SK-N-SH (cell line): ENCODE results near the gene NTHL1. TPM values are rescaled to one million over a fixed set of nuclear protein-coding genes. Genes with fewer than 3 reads are reported as not detected.

Experiments
- CTCF ChIA-PET: fragments of 300-600, 350-600 bp; formaldehyde crosslinking; extraction: SDS; loops from one replicate; lab custom pipeline; 2021; lab: Yijun Ruan, JAX
- POLR2A ChIA-PET: fragments of 350-600 bp; sonication (Branson Sonifier 250); formaldehyde crosslinking; extraction: SDS; loops from one replicate; lab custom pipeline; 2020; ENCODE audit warnings: antibody characterized with exemption, inconsistent platforms; lab: Yijun Ruan, JAX
- DNase-seq: peaks from one replicate; pipeline ENCODE4 v3.0.0; 2012
- H2AFZ ChIP-seq: fragments of 200-600 bp; sonication (generic); 2 replicates; pipeline ENCODE4 v1.8.1; 2016; ENCODE audit warnings: antibody characterized with exemption, mild to moderate bottlenecking, low read depth
- H3F3A ChIP-seq: fragments of 200-600 bp; sonication (generic); replicated peaks from 2 replicates; pipeline ENCODE3; 2016; ENCODE audit warnings: antibody characterized with exemption, mild to moderate bottlenecking; ENCODE audit not compliant: insufficient read depth
- H3K27ac ChIP-seq, 2 experiments: fragments of 200-500 bp in 1 of 2; fragments of 200-600 bp in 1 of 2; sonication (Bioruptor generic) in 1 of 2; sonication (generic), shearing (Covaris generic) in 1 of 2; 2 replicates each; pipeline versions ENCODE4 v1.5.1 to v1.6.1; 2014 to 2016; ENCODE audit warnings: low read depth in 2 of 2, inconsistent platforms in 1 of 2, low read length in 1 of 2, mild to moderate bottlenecking in 1 of 2, mixed read lengths in 1 of 2
- H3K27me3 ChIP-seq: fragments of 200-600 bp; sonication (generic), shearing (Covaris generic); 2 replicates; pipeline ENCODE4 v1.6.1; 2016; ENCODE audit warnings: mixed run types; ENCODE audit not compliant: insufficient read depth
- H3K36me3 ChIP-seq, 2 experiments: fragments of 200-500 bp in 1 of 2; fragments of 200-600 bp in 1 of 2; sonication (Bioruptor generic) in 1 of 2; sonication (generic) in 1 of 2; replicated peaks in 1 of 2; 2 replicates each; pipeline versions ENCODE3 to v1.5.1; 2014 to 2016; ENCODE audit warnings: low read length in 1 of 2, mild to moderate bottlenecking in 1 of 2; ENCODE audit not compliant: insufficient read depth in 2 of 2, control insufficient read depth in 1 of 2
- H3K4me1 ChIP-seq, 2 experiments: fragments of 200-500 bp in 1 of 2; fragments of 200-600 bp in 1 of 2; sonication (Bioruptor generic) in 1 of 2; sonication (generic), shearing (Covaris generic) in 1 of 2; 2 replicates each; pipeline versions ENCODE4 v1.5.1 to v1.6.1; 2014 to 2016; ENCODE audit warnings: low read depth in 1 of 2, low read length in 1 of 2, mixed run types in 1 of 2; ENCODE audit not compliant: insufficient read depth in 2 of 2, control insufficient read depth in 1 of 2
- H3K4me2 ChIP-seq: fragments of 200-600 bp; sonication (generic), shearing (Covaris generic); 2 replicates; pipeline ENCODE4 v1.6.1; 2017; ENCODE audit warnings: mixed run types
- H3K4me3 ChIP-seq, 2 experiments: fragments of 200-500 bp in 1 of 2; fragments of 200-600 bp in 1 of 2; sonication (Bioruptor generic) in 1 of 2; sonication (generic), shearing (Covaris generic) in 1 of 2; 2 replicates each; pipeline versions ENCODE4 v1.5.1 to v1.8.1; 2014 to 2016; ENCODE audit warnings: low read depth in 2 of 2, inconsistent platforms in 1 of 2, low read length in 1 of 2, mild to moderate bottlenecking in 1 of 2, mixed read lengths in 1 of 2, moderate library complexity in 1 of 2
- H3K79me2 ChIP-seq: fragments of 200-600 bp; sonication (generic); 2 replicates; pipeline ENCODE4 v1.8.1; 2017; ENCODE audit warnings: mild to moderate bottlenecking; ENCODE audit not compliant: insufficient read depth
- H3K9ac ChIP-seq: fragments of 200-600 bp; sonication (generic); 2 replicates; pipeline ENCODE4 v1.6.1; 2017; ENCODE audit warnings: mixed run types
- H3K9me2 ChIP-seq: fragments of 200-600 bp; sonication (generic); 2 replicates; pipeline ENCODE4 v1.6.1; 2017; ENCODE audit warnings: mixed run types
- H3K9me3 ChIP-seq: fragments of 200-600 bp; sonication (generic); 2 replicates; pipeline ENCODE4 v1.6.1; 2017; ENCODE audit warnings: mixed run types, mild to moderate bottlenecking, moderate library complexity
- H4K20me1 ChIP-seq: fragments of 200-600 bp; sonication (generic); 2 replicates; pipeline ENCODE4 v1.6.1; 2017; ENCODE audit warnings: mild to moderate bottlenecking, mixed run types; ENCODE audit not compliant: insufficient read depth
- CHD2 ChIP-seq: fragments of 150-350 bp; IDR thresholded peaks from 2 replicates; pipeline ENCODE4 v1.6.1; 2018; ENCODE audit warnings: low read length; ENCODE audit not compliant: partially characterized antibody
- ELF1 ChIP-seq: IDR thresholded peaks from 2 replicates; pipeline ENCODE4 v1.4.0; 2012
- EP300 ChIP-seq, 2 experiments: IDR thresholded peaks; 2 replicates each; pipeline versions ENCODE4 v1.4.0 to v1.6.1; 2012; ENCODE audit warnings: borderline replicate concordance in 1 of 2, low read depth in 1 of 2, low read length in 1 of 2
- EZH2phosphoT487 ChIP-seq: fragments of 200-600 bp; sonication (generic); IDR thresholded peaks from 2 replicates; pipeline ENCODE4 v1.6.1; 2017; ENCODE audit warnings: low read depth, mixed run types, mild to moderate bottlenecking, antibody characterized with exemption, moderate library complexity, borderline replicate concordance
- FOXM1 ChIP-seq: IDR thresholded peaks from 2 replicates; pipeline ENCODE4 v1.4.0; 2012; ENCODE audit warnings: low read depth, mild to moderate bottlenecking
- GATA2 ChIP-seq: sonication (generic); formaldehyde crosslinking; IDR thresholded peaks from 2 replicates; pipeline ENCODE4 v1.5.0; 2020; ENCODE audit warnings: mild to moderate bottlenecking, missing genetic modification reagents
- JUND ChIP-seq: IDR thresholded peaks from 2 replicates; pipeline ENCODE4 v1.4.0; 2012
- MXI1 ChIP-seq: IDR thresholded peaks from 2 replicates; pipeline ENCODE4 v1.6.1; 2012; ENCODE audit warnings: mild to moderate bottlenecking, low read depth, low read length, improper control_type of control experiment
- NFIC ChIP-seq: IDR thresholded peaks from 2 replicates; pipeline ENCODE4 v1.4.0; 2012; ENCODE audit warnings: borderline replicate concordance
- NRF1 ChIP-seq: IDR thresholded peaks from 2 replicates; pipeline ENCODE4 v1.6.1; 2012; ENCODE audit warnings: low read depth, mild to moderate bottlenecking, low read length
- POLR2AphosphoS5 ChIP-seq: IDR thresholded peaks from 2 replicates; pipeline ENCODE4 v1.6.1; 2012; ENCODE audit warnings: low read depth, low read length
- RAD21 ChIP-seq: IDR thresholded peaks from 2 replicates; pipeline ENCODE4 v1.6.1; 2012; ENCODE audit warnings: mild to moderate bottlenecking, low read length
- RFX5 ChIP-seq: IDR thresholded peaks from 2 replicates; pipeline ENCODE4 v1.6.1; 2012; ENCODE audit warnings: mild to moderate bottlenecking, improper control_type of control experiment, low read length
- SMC3 ChIP-seq: IDR thresholded peaks from 2 replicates; pipeline ENCODE4 v1.6.1; 2012; ENCODE audit warnings: low read depth, low read length, improper control_type of control experiment
- TAF1 ChIP-seq: IDR thresholded peaks from 2 replicates; pipeline ENCODE4 v1.6.1; 2012; ENCODE audit warnings: low read depth, mild to moderate bottlenecking, low read length, moderate library complexity, borderline replicate concordance
- TCF12 ChIP-seq: IDR thresholded peaks from 2 replicates; pipeline ENCODE4 v1.4.0; 2012
- YY1 ChIP-seq: IDR thresholded peaks from 2 replicates; pipeline ENCODE4 v1.4.0; 2012; ENCODE audit warnings: low read depth, mild to moderate bottlenecking
- WGBS: methylation state at CpG from one replicate; pipeline ENCODE4 v1.1.6; 2017; ENCODE audit warnings: low lambda C conversion rate; 5-methylcytosine and 5-hydroxymethylcytosine counted together
- polyA plus RNA-seq, 3 experiments: library from polyadenylated mRNA; depleted of rRNA; stranded (reverse); fragments of >200 nt; gene quantifications; 2 replicates each; pipeline ENCODE4 v1.2.3, GENCODE V29; 2012
- TF ChIP-seq, protein P1 (sequence below): IDR thresholded peaks from 2 replicates; pipeline ENCODE4 v1.4.0; 2012; ENCODE audit warnings: low read depth, borderline replicate concordance
- TF ChIP-seq, protein P2 (sequence below): IDR thresholded peaks from 2 replicates; pipeline ENCODE4 v1.4.0; 2012; ENCODE audit warnings: low read depth
- TF ChIP-seq, protein P3 (sequence below): fragments of 150-350 bp; IDR thresholded peaks from 2 replicates; pipeline ENCODE4 v1.6.1; 2017; ENCODE audit warnings: antibody characterized with exemption, low read length, low read depth, borderline replicate concordance
- TF ChIP-seq, protein P4 (sequence below): fragments of 150-350 bp; IDR thresholded peaks from 2 replicates; pipeline ENCODE4 v1.6.1; 2016; ENCODE audit warnings: mild to moderate bottlenecking, low read depth, low read length
- TF ChIP-seq, protein P5 (sequence below): IDR thresholded peaks from 2 replicates; pipeline ENCODE4 v1.4.0; 2012; ENCODE audit warnings: low read depth, borderline replicate concordance
- TF ChIP-seq, protein P6 (sequence below): IDR thresholded peaks from 2 replicates; pipeline ENCODE4; 2012

NTHL1 gene
- polyA plus RNA-seq, 1 of the 3 experiments (the other 2 are of a cell fraction), result 77.3 TPM

DNA sequence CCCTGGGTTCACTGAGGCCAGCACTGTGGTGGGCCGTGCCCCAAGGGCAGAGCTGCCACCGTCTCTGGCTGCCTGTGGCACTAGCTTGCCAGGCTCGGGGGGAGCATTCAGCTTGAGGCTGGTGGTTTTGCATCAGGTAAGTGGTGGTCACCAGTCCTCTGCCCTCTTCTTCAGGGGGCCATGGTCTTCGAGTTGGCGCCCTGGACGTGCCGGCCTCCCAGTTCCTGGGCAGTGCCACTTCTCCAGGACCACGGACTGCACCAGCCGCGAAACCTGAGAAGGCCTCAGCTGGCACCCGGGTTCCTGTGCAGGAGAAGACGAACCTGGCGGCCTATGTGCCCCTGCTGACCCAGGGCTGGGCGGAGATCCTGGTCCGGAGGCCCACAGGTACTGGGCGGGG, 32.4 kb upstream of the NTHL1 start:
- TF ChIP-seq TCF12 (no peak), FOXM1 (no peak), NFIC (no peak), RAD21 (no peak), NRF1 (no peak), YY1 (no peak), JUND (no peak), CHD2 (no peak)
- TF ChIP-seq, protein P1, sequence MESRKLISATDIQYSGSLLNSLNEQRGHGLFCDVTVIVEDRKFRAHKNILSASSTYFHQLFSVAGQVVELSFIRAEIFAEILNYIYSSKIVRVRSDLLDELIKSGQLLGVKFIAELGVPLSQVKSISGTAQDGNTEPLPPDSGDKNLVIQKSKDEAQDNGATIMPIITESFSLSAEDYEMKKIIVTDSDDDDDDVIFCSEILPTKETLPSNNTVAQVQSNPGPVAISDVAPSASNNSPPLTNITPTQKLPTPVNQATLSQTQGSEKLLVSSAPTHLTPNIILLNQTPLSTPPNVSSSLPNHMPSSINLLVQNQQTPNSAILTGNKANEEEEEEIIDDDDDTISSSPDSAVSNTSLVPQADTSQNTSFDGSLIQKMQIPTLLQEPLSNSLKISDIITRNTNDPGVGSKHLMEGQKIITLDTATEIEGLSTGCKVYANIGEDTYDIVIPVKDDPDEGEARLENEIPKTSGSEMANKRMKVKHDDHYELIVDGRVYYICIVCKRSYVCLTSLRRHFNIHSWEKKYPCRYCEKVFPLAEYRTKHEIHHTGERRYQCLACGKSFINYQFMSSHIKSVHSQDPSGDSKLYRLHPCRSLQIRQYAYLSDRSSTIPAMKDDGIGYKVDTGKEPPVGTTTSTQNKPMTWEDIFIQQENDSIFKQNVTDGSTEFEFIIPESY, result no peak
- TF ChIP-seq, protein P2, sequence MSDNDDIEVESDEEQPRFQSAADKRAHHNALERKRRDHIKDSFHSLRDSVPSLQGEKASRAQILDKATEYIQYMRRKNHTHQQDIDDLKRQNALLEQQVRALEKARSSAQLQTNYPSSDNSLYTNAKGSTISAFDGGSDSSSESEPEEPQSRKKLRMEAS, result no peak
- TF ChIP-seq, protein P3, sequence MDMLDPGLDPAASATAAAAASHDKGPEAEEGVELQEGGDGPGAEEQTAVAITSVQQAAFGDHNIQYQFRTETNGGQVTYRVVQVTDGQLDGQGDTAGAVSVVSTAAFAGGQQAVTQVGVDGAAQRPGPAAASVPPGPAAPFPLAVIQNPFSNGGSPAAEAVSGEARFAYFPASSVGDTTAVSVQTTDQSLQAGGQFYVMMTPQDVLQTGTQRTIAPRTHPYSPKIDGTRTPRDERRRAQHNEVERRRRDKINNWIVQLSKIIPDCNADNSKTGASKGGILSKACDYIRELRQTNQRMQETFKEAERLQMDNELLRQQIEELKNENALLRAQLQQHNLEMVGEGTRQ, result no peak
- Histone ChIP-seq H3K27me3 (no peaks in the 10 kb centered on the region), H2AFZ (no peak overlapping the region), H3K4me3 (no peak overlapping the region), H3K36me3 (peaks cover 0 to 86% of the 10 kb centered on the region in 2 experiments), H4K20me1 (no peaks in the 10 kb centered on the region), H3K9me3 (no peaks in the 10 kb centered on the region), H3K27ac (no peak overlapping the region), H3K9ac (no peak overlapping the region), H3F3A (peaks cover 4% of the 10 kb centered on the region), H3K4me2 (no peak overlapping the region), H3K4me1 (no peaks in the 10 kb centered on the region), H3K9me2 (no peaks in the 10 kb centered on the region), H3K79me2 (no peaks in the 10 kb centered on the region)
- POLR2A ChIA-PET, result interaction anchor here (1.7 kb wide), 1 partner anchor 14 kb away, joined by 4 read pairs; no protein-coding TSS in a partner anchor
- WGBS, result 93% methylated on average over 11 of the region's 16 CpGs
- CTCF ChIA-PET, result interaction anchor here (3.1 kb wide), 1 partner anchor 15 kb away, joined by 10 read pairs; no protein-coding TSS in a partner anchor
- no peak for DNase-seq

DNA sequence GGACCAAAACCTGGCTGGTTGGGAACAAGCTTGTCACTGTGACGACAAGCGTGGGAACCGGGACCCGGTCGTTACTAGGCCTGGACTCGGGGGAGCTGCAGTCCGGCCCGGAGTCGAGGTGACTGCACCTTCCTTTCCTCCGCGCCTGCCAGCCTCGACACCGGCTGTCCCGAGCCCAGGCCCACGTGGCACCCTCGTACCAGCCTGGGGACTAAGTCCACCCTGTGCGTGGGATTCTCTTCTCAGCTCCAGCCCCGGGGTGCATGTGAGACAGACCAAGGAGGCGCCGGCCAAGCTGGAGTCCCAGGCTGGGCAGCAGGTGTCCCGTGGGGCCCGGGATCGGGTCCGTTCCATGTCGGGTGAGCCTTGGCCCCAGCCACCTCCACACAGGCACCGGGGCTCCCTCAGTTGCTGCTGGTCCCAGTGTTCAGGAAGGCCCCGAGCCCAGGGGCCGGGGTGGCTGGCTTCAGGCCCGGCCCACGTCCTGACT, 31.7 kb upstream of the NTHL1 start:
- no peak overlapping the region for H2AFZ ChIP-seq
- no peak overlapping the region for H3K4me3 ChIP-seq
- ChIA-PET POLR2A (interaction anchor here (1.0 to 1.7 kb wide), 2 partner anchors 14 to 32 kb away, joined by 4 to 5 read pairs; partner anchors contain the start of genes NTHL1 and TSC2), CTCF (interaction anchor here (0.8 to 3.1 kb wide), 2 partner anchors 14 kb away, joined by 3 to 10 read pairs; no protein-coding TSS in a partner anchor)
- H3K27ac ChIP-seq, result no peak overlapping the region
- H3K9me2 ChIP-seq, result no peaks in the 10 kb centered on the region
- no peak overlapping the region for H3K4me2 ChIP-seq
- 93% methylated on average over 15 of the region's 30 CpGs for WGBS
- no peak overlapping the region for H3K9ac ChIP-seq
- H3F3A ChIP-seq, result peaks cover 4% of the 10 kb centered on the region
- no peaks in the 10 kb centered on the region for H3K9me3 ChIP-seq
- H3K79me2 ChIP-seq, result no peaks in the 10 kb centered on the region
- H4K20me1 ChIP-seq, result no peaks in the 10 kb centered on the region
- TF ChIP-seq POLR2AphosphoS5, result no peak
- TF ChIP-seq, protein P4, sequence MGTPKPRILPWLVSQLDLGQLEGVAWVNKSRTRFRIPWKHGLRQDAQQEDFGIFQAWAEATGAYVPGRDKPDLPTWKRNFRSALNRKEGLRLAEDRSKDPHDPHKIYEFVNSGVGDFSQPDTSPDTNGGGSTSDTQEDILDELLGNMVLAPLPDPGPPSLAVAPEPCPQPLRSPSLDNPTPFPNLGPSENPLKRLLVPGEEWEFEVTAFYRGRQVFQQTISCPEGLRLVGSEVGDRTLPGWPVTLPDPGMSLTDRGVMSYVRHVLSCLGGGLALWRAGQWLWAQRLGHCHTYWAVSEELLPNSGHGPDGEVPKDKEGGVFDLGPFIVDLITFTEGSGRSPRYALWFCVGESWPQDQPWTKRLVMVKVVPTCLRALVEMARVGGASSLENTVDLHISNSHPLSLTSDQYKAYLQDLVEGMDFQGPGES, result no peak
- TF ChIP-seq MXI1, result no peak
- TF ChIP-seq, protein P2, result no peak
- no peak for TF ChIP-seq TCF12
- no peak for TF ChIP-seq RFX5
- TF ChIP-seq, protein P5, sequence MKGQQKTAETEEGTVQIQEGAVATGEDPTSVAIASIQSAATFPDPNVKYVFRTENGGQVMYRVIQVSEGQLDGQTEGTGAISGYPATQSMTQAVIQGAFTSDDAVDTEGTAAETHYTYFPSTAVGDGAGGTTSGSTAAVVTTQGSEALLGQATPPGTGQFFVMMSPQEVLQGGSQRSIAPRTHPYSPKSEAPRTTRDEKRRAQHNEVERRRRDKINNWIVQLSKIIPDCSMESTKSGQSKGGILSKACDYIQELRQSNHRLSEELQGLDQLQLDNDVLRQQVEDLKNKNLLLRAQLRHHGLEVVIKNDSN, result no peak
- TF ChIP-seq ELF1, result no peak
- no peak for TF ChIP-seq EZH2phosphoT487
- no peak for TF ChIP-seq TAF1
- TF ChIP-seq EP300 (IDR thresholded peaks at IDR 0.05; ENCODE audit: borderline replicate concordance in 1 of 2, low read depth in 1 of 2, low read length in 1 of 2), result no peak
- TF ChIP-seq, protein P6, sequence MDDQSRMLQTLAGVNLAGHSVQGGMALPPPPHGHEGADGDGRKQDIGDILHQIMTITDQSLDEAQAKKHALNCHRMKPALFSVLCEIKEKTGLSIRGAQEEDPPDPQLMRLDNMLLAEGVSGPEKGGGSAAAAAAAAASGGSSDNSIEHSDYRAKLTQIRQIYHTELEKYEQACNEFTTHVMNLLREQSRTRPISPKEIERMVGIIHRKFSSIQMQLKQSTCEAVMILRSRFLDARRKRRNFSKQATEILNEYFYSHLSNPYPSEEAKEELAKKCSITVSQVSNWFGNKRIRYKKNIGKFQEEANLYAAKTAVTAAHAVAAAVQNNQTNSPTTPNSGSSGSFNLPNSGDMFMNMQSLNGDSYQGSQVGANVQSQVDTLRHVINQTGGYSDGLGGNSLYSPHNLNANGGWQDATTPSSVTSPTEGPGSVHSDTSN, result no peak
- TF ChIP-seq GATA2 (CRISPR knock-in tag), result no peak
- no peak for TF ChIP-seq SMC3
- no peak for TF ChIP-seq YY1
- H3K4me1 ChIP-seq, result no peaks in the 10 kb centered on the region
- DNase-seq, result no peak
- peaks cover 5 to 83% of the 10 kb centered on the region in 2 experiments for H3K36me3 ChIP-seq
- H3K27me3 ChIP-seq, result no peaks in the 10 kb centered on the region
